ENCODE results near the gene CPA5.

The CPA5 gene

DNA sequence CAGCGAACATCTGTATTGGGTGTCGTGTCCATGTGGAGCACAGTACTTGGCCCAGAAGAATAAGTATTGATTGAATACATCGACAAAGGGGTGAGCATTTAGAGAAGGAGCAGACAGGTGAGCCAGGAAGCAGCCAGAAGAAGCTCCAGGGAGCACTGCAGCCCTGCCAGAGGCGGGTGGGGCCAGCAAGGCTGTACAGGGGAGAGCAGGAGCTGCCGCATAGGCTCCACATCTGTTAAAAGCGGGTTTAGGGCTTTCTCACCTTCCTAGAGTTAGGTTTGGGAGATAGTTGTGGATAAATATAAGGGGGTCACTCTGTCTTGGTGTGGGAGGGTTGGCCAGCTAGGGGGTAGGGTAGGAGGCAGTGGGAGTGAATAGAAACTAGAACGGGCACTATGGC is 34.4 kb downstream of the CPA5 start:
- DNase-seq (ENCODE audit: low read depth in 3 of 3), result no peak

DNA sequence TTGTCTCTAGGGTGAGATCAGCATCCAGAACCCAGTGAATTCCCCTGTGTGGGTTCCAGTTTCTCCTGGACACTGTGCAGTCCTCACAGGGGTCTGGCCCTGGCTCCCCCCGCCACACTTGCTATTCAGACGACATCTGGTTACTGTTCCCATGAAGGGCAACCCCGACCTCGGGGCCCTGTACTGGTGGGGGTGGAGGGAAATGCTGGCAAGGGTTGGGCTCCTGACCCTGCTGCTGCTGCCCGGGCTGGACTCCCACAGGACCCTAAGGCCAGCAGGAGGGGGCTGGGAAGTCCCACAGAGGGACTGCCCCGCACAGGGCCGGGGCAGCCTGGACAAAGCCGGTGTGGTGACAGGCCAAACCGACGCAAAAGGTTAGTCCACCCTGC is 34.9 kb downstream of the CPA5 start:
- no peak for DNase-seq (ENCODE audit: low read depth in 3 of 3)

DNA sequence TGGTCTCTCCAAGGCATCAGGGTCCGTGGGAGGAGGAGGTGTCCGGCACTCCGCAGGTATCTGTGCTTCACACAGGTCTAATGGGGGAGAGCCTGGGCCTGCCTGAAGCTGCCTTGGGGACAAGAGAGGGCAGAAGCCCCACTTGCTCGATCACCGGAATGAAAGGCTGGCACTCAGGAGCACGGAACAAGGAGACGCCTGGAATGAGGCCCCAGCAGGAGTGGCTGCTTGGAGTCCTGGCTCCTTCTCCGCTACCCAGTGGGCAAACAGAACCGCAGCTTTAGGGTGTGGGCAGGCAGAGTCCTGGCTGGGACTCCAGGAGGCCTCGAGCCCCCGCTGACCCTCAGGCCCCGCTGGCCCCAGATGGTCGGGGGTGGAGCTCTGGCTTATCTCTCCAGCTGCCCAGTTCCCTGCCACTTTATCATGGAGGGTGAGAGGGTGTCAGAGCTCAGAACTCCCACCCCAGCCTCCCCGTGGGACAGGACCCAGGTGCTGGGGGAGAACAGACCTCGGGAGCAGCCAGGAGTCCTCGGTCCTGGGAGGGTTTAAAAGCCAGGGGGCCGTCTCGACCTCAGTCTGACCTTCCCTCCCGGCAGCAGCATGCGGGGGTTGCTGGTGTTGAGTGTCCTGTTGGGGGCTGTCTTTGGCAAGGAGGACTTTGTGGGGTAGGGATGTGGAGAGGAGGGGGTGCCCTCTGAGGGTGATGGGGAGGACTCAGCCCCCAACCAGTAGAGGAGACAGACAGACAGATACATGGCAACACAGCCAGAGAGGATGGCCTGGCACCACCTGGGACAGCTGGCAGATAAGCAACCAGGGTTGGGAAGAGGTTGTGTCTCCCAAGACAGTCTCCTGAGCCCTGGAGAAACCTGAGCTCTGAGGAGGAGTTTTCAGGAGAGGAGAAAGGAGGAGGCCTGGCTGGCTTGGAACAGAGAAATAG is 35.6 kb downstream of the CPA5 start, which contains the start of gene CPA1:
CPA1 (plus strand) TSS at position 574 of the 940 bp plus-strand sequence; CDS start at position 601, 27 bp downstream.
- no peak for DNase-seq (ENCODE audit: low read depth in 3 of 3)

DNA sequence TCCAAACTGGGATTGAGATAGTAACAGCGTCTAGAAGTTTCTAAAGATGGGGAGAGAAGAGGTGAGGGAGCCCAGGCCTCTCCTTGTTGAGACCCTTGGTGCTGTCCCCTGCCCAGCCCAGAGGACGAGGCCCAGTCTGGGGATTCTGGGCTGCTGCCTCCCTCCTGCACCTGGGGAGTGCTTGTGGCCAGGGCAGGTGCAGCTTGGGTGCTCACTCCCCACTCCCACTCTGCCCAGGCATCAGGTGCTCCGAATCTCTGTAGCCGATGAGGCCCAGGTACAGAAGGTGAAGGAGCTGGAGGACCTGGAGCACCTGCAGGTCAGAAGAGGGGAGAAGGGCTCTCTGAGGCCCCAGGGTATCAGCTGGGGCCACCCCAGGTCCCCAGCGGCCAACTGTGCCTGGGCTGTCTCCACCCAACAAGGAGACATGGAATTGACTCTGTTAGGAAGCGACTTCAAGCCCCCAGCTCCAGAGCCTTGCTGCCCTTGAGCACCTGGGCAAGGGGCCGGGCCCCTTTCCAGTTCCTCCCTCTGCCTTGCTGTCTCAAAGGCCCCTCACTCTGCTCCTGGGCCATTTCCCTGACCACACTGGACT is 36.3 kb downstream of the CPA5 start:
- no peak for DNase-seq (ENCODE audit: low read depth in 3 of 3)

DNA sequence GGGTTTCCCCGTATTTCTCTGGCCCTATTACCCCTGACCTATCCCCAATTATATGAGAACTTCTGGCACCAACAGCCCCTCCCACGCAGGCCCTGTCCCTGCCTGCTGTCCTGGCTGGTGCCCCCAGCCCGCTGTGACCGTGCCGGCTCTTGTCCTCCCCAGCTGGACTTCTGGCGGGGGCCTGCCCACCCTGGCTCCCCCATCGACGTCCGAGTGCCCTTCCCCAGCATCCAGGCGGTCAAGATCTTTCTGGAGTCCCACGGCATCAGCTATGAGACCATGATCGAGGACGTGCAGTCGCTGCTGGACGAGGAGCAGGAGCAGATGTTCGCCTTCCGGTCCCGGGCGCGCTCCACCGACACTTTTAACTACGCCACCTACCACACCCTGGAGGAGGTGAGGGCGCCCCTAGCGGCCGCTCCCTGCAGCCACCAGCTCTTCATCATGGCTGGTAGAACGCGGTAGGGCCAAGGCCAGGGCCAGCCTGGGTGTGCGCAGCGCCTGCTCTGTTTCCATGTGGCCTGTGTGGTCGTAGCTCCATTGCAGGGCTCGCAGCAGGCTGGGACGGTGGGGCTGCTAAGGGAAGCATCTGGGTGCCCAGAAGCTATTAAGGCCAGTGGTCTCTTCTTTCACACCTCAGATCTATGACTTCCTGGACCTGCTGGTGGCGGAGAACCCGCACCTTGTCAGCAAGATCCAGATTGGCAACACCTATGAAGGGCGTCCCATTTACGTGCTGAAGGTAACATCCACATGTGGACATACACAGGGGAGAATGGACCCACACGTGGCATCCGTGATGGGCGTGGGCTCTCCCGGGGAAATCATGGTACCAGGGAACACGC is 37.1 kb downstream of the CPA5 start:
- no peak for DNase-seq (ENCODE audit: low read depth in 3 of 3)

DNA sequence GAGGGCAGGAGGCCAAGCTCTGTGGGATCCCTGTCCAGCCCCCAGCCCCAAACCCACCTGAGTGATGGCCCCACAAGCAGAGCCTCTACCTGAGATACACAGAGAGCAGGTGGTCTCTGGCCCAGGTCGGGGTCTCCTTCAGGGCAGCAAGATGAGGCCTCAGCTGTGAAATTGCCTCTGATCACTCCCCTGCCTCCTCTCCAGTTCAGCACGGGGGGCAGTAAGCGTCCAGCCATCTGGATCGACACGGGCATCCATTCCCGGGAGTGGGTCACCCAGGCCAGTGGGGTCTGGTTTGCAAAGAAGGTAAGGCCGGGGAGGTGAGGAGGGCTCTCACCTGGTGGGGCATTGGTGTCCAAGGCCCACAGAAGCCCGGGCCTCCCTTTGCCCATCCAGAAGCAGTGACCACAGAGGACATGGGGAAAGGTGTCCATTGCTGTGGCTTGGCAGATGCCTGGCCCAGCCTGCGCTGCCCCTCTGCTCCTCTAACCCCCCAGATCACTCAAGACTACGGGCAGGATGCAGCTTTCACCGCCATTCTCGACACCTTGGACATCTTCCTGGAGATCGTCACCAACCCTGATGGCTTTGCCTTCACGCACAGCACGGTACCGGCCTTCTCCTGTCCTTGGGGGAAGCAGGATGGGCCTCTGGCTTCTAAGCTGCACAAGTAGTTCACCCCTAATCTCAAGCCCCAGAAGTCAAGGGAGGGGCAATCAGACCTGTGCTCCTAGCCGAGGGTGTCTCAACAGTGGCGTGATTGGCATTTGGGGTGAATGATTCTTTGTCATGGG is 38.8 kb downstream of the CPA5 start:
- no peak for DNase-seq (ENCODE audit: low read depth in 3 of 3)

DNA sequence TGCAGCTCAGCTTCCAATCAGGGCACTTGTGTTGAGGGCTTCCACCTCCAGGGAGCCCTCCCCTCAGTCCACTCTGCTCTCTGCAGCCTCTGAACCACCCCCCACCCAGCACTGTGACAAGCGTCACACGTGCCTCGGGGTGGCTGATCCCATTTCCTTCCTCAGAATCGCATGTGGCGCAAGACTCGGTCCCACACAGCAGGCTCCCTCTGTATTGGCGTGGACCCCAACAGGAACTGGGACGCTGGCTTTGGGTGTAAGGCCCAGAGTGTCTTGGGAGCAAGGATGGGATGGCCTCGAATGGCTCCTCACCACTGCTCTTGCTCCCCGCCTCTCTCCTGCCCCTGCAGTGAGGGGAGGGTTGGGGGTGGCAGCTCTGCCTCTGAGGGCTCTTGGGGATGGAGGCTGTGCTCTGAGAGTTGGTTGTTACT is 39.8 kb downstream of the CPA5 start:
- no peak for DNase-seq (ENCODE audit: low read depth in 3 of 3)

DNA sequence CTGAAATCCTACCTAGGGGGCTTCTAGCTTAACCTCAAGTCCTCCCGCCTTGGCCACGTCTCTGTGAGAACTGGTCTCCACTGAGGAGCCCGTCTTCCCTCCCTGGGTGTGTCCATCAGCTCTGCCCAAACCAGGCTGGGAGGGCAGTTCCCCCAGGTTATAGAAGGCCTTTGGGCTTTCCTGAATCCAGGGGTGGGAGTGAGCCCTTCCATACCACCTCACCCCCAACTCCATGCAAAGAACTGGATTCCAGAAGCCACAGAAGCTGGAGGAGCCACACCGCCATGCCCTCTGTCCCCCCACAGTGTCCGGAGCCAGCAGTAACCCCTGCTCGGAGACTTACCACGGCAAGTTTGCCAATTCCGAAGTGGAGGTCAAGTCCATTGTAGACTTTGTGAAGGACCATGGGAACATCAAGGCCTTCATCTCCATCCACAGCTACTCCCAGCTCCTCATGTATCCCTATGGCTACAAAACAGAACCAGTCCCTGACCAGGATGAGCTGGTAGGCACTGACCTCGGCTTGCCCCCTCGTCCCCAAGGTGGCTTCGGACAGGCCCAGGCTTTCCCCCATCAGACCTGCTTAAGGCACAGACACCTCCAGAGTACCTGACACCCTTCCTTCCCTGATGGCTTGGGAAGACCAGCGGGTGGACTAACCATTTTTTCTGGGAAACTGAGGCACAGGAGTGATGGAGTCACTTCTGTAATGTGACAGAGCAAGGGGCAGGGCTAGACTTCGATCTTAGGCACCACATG is 40.4 kb downstream of the CPA5 start:
- no peak for DNase-seq (ENCODE audit: low read depth in 3 of 3)

DNA sequence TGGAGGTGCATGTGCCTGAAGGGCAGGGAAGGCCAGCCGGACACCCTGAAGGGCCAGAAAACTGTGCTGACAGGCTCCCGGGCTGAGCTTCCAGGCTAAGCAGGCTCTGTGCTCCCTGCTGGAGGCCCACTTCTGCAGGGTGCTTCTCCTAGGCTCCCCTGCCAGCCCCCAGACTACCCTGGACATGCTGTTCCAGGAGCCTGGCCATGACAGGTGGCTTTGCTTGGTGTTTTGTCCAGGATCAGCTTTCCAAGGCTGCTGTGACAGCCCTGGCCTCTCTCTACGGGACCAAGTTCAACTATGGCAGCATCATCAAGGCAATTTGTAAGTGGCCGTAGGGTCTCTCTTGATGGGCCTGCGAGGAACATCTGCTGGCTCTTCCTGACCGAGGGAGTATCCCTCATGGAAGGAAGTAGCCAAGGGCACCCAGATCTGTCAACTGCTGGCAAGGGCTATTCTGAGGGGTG is 41.0 kb downstream of the CPA5 start:
- no peak for DNase-seq (ENCODE audit: low read depth in 3 of 3)

DNA sequence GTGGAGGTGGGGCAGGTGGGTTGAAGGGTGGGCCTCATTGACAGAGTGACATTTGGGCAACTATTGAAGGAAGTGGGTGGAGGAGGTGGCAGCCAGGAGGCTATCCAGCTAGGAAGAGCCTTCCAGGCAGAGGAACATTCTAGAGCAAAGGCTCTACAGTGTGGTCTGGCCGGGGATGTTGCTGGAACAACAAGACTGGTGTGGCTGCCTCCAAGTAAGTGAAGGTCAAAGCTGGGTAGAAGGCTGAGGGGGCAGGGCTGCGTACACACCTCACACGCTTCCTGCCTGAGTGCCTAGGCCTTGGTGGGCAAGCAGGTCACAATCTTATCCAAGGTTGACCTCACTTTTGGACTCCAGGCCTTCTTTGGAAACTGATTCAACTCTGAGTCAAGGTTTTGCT is 42.3 kb downstream of the CPA5 start:
- DNase-seq (ENCODE audit: low read depth in 3 of 3), result no peak

DNA sequence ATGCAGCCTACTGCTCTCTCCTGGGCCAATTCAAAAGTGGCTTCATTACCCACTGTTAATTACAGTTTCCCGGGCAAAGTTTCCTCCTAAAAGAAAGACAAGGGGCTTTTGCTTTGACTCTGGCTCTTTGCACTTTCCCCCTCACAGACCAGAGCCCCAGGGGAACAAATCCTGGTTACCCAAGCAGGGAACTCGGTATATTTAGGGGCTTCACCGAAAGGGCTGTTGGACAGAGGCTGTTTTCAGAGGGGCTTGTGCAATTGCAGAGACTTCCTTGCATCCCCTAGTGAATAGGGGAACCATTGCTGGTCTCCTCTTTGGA is 42.7 kb downstream of the CPA5 start:
- no peak for DNase-seq (ENCODE audit: low read depth in 3 of 3)

DNA sequence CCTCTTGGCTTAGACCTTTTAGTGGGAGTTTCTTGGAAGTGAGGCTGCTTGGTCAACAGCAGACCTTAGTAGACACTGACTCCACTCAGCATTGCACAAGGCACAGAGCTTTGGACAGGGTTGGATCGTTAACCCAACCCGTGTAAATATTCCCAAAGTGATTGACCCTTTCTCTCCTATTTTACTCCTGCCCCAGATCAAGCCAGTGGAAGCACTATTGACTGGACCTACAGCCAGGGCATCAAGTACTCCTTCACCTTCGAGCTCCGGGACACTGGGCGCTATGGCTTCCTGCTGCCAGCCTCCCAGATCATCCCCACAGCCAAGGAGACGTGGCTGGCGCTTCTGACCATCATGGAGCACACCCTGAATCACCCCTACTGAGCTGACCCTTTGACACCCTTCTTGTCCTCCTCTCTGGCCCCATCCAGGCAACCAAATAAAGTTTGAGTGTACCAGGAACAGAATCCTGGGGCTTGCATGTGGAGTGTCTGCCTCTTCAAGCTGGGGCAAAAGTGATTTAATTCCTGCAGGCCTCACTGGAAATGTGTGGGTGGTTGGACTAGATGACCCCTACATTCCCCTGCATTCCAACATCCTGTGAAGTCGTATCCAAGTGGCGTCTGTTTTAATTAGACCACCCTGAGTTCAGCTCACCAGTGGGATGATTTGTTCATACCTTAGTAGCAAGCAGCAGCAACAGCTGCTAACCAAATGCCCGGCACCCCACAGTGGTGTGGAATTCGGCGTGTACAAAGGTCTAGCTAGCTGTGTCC is 43.2 kb downstream of the CPA5 start:
- no peak for DNase-seq (ENCODE audit: low read depth in 3 of 3)

DNA sequence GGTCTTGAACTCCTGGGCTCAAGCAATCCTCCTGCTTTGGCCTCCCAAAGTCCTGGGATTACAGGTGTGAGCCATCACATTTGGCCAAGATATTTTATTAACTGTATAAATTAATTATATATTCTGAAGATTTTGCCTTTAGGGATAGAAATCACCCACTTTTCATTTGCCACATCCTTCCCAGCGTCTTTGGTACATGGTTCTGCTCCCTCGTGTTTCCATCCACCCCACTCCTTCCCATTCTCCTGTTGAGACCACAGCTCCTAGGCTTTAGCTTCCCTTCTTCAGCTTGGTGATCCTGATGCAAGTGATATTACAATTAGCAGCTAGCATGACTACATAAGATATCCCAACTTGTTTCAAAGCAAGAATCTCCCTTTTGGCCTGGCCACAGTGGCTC is 44.1 kb downstream of the CPA5 start:
- no peak for DNase-seq (ENCODE audit: low read depth in 3 of 3)

DNA sequence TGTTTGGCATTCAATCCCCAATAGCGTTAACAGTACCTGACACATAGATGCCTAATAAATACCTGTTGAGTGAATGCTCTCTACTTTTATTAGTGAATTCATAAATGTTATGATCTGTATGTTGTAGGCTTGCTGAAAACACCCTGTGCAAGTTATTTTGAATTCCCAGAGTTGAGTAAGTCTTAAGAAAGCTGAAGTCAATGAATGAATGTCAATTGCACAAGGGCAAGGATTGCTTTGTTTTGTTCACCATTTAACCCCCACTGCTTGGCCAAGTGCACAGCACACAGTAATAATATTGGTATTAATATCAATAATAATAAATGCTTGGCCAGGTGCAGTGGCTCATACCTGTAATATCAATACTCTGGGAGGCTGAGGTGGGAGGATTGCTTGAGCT is 45.9 kb downstream of the CPA5 start:
- no peak for DNase-seq (ENCODE audit: low read depth in 3 of 3)

DNA sequence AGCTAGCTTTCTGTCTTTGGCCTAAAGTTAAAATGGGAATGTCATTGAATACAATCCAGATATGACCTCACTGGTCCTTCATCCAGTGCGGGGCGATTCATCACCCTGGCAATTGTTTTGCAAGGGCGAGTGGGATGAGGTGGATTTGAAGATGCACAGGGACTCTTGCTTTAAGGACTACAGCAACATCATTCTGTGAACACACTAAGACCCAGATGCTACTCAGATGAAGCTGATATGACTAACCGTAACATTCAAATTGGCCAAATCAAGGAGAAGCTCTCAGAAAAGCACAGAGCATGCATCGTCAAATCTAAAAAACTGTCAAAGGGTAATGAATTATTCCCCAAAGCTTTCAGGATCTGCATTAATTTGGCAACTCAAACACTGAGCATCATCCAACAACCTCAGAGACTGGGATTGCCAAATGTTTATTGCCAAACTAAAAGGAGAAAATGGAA is 48.5 kb downstream of the CPA5 start:
- DNase-seq (ENCODE audit: low read depth in 3 of 3), result no peak

DNA sequence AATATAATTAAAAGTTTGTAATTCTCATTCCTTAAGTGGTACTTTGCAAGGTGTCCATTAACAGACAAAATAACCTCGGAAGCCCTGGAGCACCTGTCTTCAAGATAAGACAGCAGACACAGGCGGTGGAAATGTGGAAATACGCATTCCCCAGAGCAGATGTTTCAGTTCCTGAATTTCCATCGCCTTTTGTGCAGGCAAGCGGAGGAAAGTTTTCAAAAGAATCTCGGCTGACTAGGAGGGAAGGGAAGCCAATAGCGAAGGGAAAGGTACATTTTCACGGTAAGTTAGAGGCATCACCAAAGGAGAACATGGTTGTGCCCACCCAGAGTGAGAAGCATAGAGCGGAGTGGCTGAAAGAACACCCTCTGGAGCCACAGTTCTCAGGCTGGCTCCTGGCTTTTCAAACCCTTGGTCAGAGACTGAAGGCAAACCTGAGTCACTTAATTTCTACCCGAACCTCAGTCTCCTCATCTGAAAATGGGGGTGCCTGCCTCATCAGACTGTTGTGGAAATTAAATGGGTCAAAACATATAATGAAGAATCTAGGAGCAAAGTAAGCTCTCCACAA is 49.3 kb downstream of the CPA5 start:
- no peak for DNase-seq (ENCODE audit: low read depth in 3 of 3)

DNA sequence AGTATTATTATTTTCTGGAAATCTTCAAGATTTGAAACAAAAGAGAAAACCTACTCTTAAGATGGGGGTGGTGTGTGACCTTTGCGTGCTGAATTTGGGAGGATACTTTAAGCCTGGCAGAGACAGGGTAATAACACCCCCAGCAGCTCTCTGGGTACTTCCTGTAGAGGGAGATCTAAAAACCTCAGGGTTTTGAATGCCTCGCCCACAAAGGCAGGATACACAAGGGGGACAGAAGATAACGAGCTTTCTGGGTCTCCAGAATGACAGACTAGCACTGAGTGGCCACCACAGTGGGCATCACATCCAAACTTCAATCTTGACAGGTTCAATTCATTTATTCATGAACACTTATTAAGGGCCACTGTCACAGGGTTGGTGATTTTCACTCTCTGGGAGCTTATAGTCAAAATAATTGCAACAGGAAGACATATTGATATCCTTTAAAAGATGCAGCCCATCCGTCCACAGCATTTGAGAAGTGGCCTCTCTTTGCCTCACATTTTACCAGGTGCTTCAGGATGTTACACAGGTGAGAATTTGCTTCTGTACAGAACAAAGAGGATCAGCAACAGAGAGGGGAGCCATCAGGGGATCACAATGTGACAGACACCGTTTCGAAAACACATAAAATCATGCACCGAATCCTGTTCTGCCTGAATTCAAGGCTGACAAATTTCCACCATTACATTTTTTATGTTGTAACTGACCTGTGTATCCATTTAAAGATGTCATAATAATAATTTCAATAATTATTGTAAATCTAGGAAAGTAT is 50.0 kb downstream of the CPA5 start:
- no peak for DNase-seq (ENCODE audit: low read depth in 3 of 3)

DNA sequence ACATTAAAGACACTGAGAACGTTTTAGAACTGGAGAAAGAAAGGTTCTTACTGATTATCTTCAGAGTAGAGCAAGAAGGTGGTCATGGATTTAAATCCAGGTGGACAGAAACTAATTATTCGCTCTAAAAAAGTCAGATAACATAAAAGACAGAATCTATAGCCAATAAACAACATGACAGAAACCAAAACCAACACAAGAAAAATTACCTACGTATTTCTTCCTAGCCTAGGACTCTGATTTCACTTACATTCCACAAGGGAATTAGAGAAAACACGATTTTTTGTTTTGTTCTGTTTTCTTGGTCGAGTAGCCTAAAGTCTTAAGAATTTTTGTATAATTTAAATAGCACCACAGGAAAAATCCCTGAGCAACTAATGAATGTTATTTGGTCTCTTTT is 50.8 kb downstream of the CPA5 start:
- DNase-seq (ENCODE audit: low read depth in 3 of 3), result no peak

DNA sequence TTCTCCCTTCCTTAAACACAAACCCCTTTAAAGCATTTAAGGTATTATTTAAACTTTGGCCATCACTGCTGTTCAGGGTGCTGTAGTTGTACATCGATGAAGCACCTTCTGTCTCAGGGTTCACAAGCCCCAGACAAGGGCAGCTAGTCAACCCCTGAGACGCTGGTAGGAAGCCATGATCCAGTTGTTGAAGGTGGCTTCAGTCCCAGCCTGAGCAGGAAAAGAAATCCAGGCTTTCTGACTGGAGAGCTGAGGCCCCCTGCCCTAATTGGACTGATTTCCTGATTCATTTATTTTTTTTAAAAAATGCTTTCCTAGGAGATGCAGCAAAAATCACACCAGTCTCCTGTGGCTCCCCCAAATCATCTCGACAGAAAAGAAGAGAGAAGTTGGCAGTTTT is 51.5 kb downstream of the CPA5 start:
- DNase-seq (ENCODE audit: low read depth in 3 of 3), result no peak
